ENCODE results near the gene MAZ. TPM values are rescaled to one million over a fixed set of nuclear protein-coding genes. Genes with fewer than 3 reads are reported as not detected.

MAZ gene
- total RNA-seq, 1 experiment from 2014 or later: 256 TPM

DNA sequence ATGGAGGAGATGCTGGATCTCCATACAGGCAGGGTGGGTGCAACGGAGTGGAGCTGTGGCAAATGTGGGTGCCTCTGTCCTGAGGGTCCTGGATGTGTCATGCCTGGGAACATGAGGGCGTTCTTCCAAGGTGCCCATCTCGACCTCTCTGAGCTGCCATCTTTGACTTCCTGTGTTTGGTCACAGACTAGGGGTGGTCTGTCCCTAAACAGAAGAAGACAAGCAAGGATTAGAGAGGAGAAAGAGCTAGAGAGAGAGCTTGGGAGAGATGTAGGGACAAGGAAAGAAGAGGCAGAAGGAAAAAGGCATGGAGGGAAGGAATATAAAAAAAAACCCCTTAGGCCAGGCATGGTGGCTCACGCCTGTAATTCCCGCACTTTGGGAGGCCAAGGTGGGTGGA, 31.6 kb upstream of the MAZ start:
- intact Hi-C loops (cut with micrococcal nuclease): no loop called here
- DNase-seq (ENCODE audit: low read depth, low spot score) (no peak), ATAC-seq (no peak)
- no peak for TF ChIP-seq YY1 (IDR thresholded peaks at IDR 0.05; ENCODE audit: extremely low read depth, insufficient replicate concordance, low read depth, low read length)
- no peak for TF ChIP-seq POLR2AphosphoS5 (IDR thresholded peaks at IDR 0.05; ENCODE audit: low read depth, low read length)
- TF ChIP-seq RAD21 (IDR thresholded peaks at IDR 0.05; ENCODE audit: low read depth): no peak
- TF ChIP-seq POLR2A (IDR thresholded peaks at IDR 0.05; ENCODE audit: borderline replicate concordance, extremely low read depth, insufficient read depth, insufficient read length): no peak
- no peak for TF ChIP-seq SRF (IDR thresholded peaks at IDR 0.05; ENCODE audit: low read depth)
- no peak for TF ChIP-seq SP1 (IDR thresholded peaks at IDR 0.05; ENCODE audit: low read depth)
- TF ChIP-seq CBX3 (IDR thresholded peaks at IDR 0.05; ENCODE audit: low read depth): no peak
- TF ChIP-seq ZNF274 (IDR thresholded peaks at IDR 0.05; ENCODE audit: low read depth, low read length): no peak
- TF ChIP-seq, protein P1, sequence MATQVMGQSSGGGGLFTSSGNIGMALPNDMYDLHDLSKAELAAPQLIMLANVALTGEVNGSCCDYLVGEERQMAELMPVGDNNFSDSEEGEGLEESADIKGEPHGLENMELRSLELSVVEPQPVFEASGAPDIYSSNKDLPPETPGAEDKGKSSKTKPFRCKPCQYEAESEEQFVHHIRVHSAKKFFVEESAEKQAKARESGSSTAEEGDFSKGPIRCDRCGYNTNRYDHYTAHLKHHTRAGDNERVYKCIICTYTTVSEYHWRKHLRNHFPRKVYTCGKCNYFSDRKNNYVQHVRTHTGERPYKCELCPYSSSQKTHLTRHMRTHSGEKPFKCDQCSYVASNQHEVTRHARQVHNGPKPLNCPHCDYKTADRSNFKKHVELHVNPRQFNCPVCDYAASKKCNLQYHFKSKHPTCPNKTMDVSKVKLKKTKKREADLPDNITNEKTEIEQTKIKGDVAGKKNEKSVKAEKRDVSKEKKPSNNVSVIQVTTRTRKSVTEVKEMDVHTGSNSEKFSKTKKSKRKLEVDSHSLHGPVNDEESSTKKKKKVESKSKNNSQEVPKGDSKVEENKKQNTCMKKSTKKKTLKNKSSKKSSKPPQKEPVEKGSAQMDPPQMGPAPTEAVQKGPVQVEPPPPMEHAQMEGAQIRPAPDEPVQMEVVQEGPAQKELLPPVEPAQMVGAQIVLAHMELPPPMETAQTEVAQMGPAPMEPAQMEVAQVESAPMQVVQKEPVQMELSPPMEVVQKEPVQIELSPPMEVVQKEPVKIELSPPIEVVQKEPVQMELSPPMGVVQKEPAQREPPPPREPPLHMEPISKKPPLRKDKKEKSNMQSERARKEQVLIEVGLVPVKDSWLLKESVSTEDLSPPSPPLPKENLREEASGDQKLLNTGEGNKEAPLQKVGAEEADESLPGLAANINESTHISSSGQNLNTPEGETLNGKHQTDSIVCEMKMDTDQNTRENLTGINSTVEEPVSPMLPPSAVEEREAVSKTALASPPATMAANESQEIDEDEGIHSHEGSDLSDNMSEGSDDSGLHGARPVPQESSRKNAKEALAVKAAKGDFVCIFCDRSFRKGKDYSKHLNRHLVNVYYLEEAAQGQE (IDR thresholded peaks at IDR 0.05; ENCODE audit: low read depth): no peak
- no peak for TF ChIP-seq EGR1 (IDR thresholded peaks at IDR 0.05; ENCODE audit: low read depth)
- TF ChIP-seq, protein P2, sequence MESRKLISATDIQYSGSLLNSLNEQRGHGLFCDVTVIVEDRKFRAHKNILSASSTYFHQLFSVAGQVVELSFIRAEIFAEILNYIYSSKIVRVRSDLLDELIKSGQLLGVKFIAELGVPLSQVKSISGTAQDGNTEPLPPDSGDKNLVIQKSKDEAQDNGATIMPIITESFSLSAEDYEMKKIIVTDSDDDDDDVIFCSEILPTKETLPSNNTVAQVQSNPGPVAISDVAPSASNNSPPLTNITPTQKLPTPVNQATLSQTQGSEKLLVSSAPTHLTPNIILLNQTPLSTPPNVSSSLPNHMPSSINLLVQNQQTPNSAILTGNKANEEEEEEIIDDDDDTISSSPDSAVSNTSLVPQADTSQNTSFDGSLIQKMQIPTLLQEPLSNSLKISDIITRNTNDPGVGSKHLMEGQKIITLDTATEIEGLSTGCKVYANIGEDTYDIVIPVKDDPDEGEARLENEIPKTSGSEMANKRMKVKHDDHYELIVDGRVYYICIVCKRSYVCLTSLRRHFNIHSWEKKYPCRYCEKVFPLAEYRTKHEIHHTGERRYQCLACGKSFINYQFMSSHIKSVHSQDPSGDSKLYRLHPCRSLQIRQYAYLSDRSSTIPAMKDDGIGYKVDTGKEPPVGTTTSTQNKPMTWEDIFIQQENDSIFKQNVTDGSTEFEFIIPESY (IDR thresholded peaks at IDR 0.05; ENCODE audit: extremely low read depth, insufficient replicate concordance, low read length): no peak
- TF ChIP-seq, protein P3, sequence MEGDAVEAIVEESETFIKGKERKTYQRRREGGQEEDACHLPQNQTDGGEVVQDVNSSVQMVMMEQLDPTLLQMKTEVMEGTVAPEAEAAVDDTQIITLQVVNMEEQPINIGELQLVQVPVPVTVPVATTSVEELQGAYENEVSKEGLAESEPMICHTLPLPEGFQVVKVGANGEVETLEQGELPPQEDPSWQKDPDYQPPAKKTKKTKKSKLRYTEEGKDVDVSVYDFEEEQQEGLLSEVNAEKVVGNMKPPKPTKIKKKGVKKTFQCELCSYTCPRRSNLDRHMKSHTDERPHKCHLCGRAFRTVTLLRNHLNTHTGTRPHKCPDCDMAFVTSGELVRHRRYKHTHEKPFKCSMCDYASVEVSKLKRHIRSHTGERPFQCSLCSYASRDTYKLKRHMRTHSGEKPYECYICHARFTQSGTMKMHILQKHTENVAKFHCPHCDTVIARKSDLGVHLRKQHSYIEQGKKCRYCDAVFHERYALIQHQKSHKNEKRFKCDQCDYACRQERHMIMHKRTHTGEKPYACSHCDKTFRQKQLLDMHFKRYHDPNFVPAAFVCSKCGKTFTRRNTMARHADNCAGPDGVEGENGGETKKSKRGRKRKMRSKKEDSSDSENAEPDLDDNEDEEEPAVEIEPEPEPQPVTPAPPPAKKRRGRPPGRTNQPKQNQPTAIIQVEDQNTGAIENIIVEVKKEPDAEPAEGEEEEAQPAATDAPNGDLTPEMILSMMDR (IDR thresholded peaks at IDR 0.05 in 2 of 3, conservative IDR thresholded peaks at IDR 0.05 in 1 of 3; ENCODE audit: borderline replicate concordance in 1 of 3, insufficient read depth in 1 of 3, low read depth in 2 of 3, low read length in 2 of 3): no peak
- TF ChIP-seq EZH2phosphoT487 (IDR thresholded peaks at IDR 0.05; ENCODE audit: borderline replicate concordance): no peak
- no peak for TF ChIP-seq JUND (IDR thresholded peaks at IDR 0.05)
- Histone ChIP-seq H2AFZ (ENCODE audit: low read depth, low read length, poor library complexity, severe bottlenecking) (no peak overlapping the region), H3K79me2 (ENCODE audit: insufficient read depth, low read length) (no peaks in the 10 kb centered on the region), H3K4me3 (replicated peaks in 1 of 2; ENCODE audit: low read depth in 1 of 2, low read length in 2 of 2) (no peak overlapping the region), H4K20me1 (ENCODE audit: insufficient read depth) (no peaks in the 10 kb centered on the region), H3K27me3 (ENCODE audit: insufficient read depth, low read length) (no peaks in the 10 kb centered on the region), H3K9me2 (ENCODE audit: insufficient read depth) (no peaks in the 10 kb centered on the region), H3K9me3 (ENCODE audit: control insufficient read depth in 1 of 2, insufficient read depth in 1 of 2, low read depth in 1 of 2, low read length in 2 of 2) (no peaks in the 10 kb centered on the region), H3K9ac (ENCODE audit: low read length) (no peak overlapping the region), H3K27ac (ENCODE audit: low read depth, low read length) (no peak overlapping the region), H3K4me2 (ENCODE audit: low read length) (no peak overlapping the region), H3K4me1 (ENCODE audit: control insufficient read depth in 1 of 2, insufficient read depth in 2 of 2, low read length in 2 of 2) (peaks cover 2 to 19% of the 10 kb centered on the region in 2 experiments; a peak in 2 of 4 replicates), H3K36me3 (ENCODE audit: control insufficient read depth in 1 of 2, insufficient read depth in 2 of 2, low read length in 2 of 2) (no peaks in the 10 kb centered on the region)
- ChIA-PET POLR2A (interaction anchor here (0.7 kb wide), 1 partner anchor 15 kb away, joined by 4 read pairs; no protein-coding TSS in a partner anchor), RAD21 (ENCODE audit: low non-redundant PET in 1 of 2, low total read pairs in 2 of 2, uncharacterized antibody in 2 of 2, unreplicated experiment in 2 of 2) (no interaction called here), CTCF (interaction anchor here (1.8 kb wide), 1 partner anchor 15 kb away, joined by 5 read pairs; the partner anchor contains the start of gene KIF22)
- BruUV-seq (replicated peaks): no TSS peak
